Stimulated activated CD8-positive, alpha-beta memory T cell treated with anti-CD3 and anti-CD28 coated beads, Interleukin-7, amount 100 ng/mL, for 1 hour (primary cell): Measurements from ENCODE around the gene RBM5.

ENCODE experiments used
- DNase-seq, 2 donors: peaks; one replicate each; pipeline ENCODE4 v3.0.0-alpha.2; 2020; ENCODE audit warnings: low read depth in 2 of 2

Gene RBM5

DNA sequence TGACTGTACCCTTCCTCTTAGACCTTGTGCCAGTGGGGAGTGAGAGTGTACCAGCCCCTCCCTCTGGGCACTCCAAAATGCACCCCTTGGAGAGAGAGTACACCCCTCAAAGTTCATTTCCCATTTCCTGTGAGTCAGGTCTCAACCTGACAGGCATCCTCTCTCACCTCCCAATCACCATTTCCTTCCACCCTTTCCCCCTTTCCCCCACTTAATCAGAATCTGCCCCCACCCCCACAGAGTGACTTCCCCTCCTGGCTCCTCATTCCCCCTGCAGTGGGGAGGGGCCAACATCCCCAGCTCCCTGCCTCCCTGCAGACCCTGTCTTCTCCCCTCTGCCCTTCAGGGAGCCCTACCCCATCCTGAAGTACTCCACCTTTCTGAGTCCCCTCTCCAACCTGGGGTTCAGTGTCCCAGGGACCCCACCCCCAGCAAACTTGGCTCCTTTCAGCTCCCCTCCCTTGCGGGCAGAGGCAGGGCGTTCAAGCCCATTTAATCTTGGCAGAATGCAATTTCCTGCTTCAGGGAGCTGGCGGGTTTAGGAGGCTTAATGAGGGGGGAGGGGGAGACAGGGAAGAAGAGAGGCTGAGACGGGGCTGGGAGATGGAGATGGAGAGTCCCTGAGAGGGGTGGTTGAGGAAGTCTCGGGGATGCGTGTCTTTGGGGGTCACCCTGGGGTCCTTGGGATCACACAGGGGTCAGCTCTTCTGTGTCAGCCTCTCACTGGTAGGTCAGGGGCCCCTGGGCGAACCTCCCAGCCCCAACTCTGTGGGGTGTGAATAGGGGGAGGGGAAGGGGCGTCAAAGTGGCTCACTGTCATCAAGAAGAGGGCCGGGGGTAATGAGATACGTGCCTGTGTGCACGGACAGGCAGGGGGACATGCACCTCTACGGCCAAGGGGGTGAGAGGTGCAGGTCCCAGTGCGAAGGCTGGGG, 49.8 kb downstream of the RBM5 start:
- no peak for DNase-seq

DNA sequence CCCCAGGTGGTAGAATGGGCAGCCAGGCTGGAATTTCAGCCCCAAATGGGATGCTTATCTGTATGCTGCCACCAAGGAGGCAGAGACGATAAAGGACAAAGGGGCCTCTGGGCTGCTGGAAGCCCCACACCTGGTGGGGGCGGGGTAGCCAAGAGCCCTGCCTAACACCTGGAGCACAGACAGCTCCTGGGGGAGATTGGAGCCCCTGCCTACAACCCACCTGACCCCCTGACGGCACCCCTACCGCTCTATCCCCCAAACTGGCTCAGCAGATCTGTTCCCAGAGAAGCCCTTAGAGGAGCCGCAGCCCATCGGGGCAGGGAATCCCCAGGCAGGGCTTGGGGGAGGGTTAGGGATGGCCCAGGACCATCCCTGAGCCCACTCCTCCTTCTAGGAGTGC, 50.6 kb downstream of the RBM5 start:
- no peak for DNase-seq

DNA sequence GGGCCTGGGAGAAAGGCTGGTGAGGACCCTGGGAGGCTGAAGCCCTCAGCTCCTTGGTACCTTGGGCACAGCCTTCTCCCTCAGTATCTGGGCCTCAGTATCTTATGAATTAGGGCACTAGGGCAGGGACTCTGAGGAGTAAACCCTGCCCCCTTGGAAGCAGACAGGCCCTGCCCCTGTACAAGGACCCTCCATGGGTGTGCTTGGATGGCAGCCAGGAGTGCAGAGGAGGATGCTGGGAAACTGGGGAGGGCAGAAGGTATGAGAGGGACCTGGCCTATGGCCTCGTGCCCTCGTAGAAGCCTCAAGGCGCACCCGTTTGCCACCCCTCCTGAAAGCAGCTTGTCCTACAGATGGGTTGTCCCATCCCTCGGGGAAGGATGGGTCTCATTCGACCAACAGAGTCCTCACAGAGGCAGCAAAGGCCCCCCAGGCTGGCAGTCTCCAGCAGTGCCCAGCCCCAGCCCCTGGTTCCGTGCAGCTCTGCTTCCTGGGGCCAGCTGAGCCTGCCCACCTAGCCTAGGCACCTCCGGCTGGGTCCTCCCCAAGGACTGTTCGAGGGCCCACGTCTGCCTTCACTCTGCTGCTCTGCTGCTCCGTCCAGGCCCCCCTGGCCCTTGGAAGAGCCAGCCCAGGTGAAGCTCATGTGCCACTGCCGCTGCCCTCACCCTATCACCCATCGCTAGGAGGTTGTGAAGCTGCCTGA, 51.2 kb downstream of the RBM5 start:
- DNase-seq: no peak

DNA sequence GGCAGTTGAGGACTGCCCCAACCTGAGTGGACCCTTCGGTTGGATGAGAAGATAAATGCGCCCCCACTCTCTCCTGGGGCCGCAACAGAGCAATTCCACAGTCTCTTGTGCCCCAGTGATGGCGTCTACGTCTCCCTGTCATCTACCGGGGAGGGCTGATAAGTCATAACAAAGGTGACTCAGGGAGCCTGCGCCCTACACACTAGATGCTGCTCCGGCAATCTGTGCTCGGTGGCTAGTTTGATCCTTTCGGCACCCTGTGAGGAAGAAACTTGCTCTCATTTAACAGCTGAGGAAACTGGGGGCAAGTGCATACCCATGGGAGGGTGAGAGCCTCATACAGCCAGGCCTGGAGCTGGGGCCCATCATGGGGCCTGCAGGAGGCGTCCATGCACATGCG, 52.3 kb downstream of the RBM5 start:
- DNase-seq: no peak

DNA sequence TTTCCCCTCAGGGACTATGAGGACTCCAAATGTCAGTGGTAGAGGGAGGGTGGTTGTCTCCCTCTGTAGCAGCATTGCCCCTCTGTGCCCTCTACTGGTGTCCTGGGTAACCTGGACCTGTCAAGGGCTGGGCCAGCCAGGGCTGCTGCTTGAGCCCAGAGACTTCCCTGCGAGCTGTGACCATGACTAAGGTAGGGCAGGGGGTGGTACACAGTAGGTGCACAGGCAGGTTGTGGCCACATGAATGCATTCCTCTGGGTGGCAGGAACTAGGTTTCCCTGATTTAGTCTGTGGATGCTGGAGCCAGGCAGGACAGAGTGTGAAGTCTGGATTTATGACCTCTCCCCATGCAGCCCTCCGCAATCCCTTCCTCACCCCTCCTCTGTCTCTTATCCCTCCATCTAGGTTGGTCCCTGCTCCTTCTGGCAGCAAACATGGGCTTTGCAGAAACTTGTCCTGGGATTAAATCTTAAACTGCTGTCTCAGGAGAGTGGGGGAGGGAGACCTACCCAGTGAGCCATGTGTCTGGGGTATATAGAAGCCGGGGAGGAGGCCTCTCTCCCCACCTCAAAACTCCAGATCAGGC, 57.7 kb downstream of the RBM5 start:
- DNase-seq: no peak

DNA sequence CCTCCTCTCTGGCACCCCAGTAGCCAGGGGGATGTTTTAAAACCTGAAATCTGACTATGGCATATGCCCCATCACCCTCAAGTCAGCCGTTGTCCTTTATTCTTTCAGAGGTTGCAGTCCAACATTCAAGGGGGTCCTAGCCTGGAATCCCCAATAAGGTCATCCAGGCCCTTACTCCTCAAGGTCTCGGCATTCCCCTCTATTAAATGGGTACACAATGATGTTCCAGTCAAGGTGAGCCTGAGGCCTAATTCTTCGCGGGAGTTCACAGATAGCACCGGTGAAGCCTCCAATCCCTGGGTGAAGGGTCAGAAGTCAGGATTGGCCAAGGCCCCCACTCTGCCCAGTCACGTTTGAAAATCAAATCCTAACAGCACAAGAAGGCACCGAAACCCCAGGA, 58.3 kb downstream of the RBM5 start:
- DNase-seq: no peak

DNA sequence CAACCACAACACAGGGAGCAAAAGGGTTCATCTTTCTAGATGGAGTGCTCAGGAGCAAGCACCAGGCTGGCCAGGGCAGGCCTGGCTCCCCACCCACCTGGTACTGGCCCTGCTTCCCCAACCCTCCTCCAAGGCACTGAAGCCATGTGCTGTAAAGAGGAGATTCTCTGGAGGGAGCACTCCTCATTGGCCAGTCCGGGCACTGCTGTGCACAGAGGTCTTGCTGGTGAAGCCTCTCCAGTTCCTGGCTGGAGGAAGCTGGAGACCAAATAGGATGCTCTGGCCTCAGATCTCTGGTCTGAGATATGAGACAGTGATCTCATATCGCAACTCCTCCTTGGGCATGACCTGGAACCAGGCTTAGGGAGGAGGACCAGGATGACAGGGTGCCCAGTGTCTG, 58.7 kb downstream of the RBM5 start:
- DNase-seq: no peak

DNA sequence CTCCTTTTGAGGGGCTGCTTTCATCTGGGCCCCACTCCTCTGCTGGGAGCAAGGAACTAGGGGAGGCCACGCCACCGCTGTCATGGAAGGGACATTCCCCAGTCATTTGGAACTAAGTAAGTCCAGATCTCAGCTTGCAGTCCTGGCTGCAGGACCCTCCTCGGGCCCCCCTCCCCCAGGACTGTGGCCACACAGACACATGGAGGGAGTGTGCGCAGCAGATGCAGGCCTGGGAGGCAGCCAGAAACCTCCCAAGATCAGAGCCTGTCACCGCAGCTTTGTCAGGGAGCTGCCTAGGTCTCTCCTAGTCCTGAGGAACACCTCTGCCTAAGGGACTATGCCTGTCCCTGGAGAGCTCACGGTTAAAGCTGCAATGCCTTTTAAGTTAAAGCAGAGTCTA, 59.1 kb downstream of the RBM5 start:
- no peak for DNase-seq

DNA sequence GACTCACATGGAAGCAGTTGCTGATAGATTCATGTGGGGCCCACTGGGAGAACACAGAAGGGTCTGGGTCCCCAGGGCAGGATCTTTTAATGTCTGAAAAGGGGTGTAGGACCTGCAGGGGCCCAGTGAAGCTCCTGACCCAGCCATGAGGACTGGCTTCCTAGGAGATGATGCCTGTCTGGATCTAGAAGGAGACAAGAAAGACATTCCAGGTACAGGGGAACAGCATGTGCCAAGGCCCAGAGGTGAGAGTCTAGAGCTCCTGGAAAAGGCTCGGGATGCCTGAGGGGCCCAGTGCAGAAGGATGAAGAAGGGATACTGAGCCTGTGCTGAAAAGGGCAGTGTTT, 61.7 kb downstream of the RBM5 start:
- DNase-seq: no peak

DNA sequence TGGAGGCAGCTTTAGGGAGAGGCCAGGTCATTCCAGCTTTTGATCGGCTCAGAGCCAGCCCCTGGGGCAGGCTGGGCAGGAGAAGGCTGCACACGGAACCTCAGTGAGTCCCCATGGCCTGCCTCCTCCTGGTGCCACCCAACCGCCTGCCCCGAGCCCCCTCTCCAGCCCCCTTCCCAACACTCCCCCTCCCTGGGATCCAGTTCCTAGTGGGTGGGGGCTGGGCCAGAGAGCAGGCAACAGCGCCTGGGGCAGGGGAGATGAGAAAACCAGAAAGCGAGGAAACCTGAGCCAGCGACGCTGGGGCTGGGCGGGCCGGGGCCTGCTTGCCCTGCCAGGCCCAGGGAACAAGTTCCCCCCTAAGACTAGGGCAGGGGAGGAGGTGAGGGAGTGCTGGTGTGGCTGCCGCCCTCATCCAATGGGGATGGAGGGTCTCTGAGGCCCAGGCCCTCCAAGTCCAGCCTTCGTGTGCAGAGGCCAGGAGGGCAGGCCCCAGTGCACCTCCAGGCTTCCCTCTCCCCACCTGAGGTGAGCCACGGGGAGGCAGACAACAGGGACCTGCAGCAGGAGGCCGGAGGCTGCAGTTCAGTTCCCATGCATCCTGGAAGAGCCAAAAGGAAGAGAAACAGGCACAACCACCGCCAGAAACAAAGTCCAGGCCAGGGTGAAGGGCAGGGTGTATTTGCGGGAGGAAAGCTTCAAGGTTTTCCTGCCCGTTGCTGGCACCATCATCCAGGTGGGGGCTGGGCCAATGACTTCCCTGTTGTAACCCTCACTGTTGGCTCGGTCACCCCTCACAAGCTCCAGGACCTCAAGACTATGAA, 62.4 kb downstream of the RBM5 start:
- DNase-seq: no peak

DNA sequence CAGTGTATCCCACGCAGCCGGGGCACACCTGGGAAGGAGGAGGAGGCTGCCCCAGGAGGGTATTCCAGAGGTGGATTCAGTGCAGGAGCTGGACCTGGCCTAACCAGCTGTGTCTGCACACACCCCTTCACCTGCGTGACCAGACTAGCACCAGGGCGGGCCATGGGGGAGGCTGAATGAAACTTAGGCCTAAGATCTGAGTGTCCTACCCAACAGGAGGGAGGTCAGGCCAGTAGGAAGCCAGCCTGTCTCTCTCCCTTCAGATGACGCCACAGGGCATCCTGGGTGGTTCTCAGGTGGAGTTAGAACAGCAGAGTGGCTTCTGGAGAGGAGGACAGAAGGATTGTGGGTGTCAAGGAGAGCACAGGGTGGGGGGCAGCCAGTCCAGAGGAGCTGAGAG, 63.0 kb downstream of the RBM5 start:
- no peak for DNase-seq

DNA sequence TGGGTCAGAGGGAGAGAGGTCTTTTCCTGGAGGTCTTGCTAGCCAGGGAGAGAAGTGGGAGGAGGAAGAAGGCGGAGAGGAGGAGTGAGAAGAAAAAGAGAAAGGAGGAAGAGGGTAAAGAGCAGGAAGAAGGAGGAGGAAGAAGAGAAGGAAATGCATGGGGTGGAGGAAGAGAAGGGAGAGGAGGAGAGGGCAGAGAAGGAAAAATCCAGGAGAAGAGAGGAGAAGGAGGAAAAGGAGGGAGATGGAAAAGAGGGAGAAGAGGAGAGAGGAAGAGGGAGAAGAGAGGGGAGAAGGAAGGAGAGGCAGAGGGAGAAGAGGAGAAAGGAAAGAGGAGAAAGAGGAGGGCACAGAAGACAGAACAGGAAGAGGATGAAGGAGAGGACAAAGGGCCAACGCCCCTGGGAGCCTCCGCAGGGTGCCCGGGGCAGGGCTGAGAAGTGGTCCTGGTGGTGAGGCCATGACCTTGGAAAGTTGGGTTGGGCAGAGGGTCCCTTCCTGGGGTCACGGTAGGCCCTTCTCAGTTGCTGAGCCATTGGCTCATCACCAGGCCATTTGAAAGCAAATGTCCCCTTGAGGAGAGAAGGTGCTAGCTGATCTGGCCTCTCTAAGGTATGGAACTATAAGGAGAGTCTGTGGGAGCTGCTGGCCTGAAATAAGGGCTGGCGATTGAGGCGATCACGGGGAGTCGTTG, 65.2 kb downstream of the RBM5 start:
- DNase-seq: no peak

DNA sequence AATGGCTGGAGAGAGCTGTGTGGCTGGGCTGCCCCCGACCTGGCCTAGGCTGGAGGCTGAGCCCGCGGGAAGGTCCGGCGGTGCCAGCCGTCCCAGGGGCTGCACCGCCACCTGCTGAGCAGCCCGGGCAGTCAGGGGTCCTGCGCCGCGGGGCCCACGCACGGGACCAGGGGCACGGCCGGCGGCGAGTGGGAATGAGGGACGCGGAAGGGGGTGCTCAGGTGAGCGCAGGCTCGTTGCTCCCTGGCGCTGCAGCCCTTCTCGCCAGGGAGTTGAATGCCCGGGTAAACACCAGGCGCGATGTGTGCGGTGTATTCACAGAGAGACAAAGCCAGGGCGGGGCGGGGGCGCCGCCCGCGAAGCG, 65.7 kb downstream of the RBM5 start:
- DNase-seq: no peak

DNA sequence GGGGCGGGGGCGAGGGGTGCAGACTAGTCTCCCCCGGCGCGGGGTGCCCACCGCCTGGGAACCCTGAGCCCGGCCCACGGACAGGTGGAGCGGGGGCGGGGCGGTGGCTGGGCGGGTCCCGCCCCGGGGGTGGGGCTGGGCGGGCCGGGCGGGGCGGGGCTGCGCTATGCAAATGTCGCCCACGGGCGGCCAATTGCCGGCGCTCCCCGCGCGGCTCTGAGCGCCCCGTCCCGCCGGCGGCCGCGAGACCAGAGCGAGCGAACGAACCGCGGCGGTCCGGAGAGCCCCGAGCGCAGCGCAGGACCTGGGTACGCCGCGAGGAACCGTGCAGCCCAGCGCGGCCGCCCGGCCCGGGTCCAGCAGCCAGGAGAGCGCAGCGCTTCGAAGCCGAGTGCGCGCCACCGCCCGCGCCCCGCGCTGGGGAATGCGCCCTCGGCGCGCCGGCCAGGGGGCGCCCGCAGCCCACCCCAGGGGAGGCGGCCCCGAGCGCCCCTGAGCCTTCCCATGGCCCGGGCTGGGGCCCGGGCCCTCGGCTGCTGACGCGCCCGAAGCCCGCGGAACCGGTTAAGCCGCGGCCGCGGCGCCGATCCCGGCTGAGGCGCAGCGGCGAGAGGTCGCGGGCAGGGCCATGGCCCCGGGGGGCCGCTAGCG, 66.2 kb downstream of the RBM5 start, which contains the start of gene SEMA3F:
Gene SEMA3F (plus strand): TSS at position 485 of the 651 bp plus-strand sequence. CDS start 4,299 bp downstream, outside the sequence.
- DNase-seq: peak; percentile 12 to 29

DNA sequence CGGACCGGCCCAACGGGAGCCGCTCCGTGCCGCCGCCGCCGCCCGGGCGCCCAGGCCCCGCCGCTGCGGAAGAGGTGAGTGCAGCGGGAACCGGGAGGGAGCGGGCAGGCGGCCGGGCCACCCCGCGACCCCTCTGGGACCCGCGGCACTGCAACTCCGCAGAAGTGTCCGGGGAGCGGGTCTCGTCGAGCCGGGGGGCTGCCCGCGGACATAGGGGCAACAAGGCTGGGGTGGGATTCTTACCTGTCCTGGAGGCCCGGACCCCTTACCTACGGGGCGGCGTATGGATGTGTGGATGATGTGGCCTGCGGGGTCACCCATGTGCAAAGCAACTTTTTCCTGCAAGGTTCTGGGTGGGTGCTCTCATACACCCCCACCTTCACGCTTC, 66.8 kb downstream of the RBM5 start:
- no peak for DNase-seq

DNA sequence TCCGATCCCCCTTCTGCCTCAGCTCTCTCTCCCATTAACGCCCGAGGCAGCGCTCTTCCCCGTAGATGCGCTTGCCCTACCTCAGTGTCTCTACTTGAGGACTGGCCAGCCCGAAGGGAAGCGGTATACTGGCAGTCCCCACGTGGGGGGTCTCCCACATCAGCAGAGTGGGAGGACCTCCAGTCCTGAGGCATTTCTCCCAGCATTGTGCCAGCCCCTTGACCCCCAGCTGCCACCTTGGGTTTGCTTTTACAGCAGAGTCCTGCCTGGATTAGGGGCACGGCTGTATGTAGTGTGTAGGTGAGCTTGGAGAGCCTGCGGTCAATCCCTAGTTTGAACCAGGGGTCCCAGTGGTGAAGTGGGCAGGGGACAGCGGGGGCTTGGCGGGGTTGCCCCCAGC, 67.2 kb downstream of the RBM5 start:
- no peak for DNase-seq

DNA sequence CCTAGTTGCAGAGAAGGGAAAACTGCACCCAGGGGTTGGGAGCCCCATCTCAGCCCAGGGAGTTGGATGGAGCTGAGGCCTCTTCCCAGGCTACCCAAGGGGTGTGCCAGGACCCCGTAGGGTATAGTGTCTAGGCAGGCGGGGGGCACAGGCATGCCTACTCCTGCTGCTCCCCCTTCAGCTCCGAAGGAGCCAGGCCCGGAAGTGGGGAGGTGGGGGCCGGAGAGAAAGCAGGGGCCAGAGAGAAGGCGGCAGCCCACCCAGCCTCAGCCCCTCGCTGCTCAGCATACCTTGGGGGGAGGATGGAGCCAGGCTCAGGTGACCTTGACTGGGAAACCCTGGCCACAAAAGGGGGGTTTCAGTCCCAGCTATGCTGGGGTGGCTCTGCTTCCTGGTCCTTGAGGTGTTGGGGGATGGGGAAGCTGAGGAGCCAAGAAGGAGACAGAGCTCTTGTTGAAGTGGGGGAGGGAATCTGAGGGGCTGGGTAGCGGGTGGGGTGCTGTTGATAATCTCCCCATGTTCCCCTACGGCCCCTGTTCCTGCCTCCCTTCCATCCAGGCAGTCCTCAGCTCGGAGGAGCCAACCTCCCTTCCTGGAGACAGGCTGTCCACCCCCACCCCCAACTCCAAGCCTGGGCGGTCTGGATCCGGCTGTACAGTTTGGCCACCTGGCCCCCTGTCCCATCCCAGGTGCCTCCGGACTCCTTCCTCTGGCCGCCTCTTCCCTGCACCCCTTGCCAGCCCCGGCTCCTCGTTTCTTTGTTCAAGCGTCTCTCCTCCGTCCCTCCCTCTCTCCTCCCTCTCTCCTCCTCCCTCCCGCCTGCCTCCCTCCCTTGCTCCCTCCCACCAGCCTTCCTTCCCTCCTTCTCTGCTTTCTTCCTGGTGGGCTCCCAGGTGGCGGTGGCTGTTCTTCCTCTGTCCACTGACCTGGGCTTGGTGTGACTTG, 68.1 kb downstream of the RBM5 start:
- DNase-seq: no peak

DNA sequence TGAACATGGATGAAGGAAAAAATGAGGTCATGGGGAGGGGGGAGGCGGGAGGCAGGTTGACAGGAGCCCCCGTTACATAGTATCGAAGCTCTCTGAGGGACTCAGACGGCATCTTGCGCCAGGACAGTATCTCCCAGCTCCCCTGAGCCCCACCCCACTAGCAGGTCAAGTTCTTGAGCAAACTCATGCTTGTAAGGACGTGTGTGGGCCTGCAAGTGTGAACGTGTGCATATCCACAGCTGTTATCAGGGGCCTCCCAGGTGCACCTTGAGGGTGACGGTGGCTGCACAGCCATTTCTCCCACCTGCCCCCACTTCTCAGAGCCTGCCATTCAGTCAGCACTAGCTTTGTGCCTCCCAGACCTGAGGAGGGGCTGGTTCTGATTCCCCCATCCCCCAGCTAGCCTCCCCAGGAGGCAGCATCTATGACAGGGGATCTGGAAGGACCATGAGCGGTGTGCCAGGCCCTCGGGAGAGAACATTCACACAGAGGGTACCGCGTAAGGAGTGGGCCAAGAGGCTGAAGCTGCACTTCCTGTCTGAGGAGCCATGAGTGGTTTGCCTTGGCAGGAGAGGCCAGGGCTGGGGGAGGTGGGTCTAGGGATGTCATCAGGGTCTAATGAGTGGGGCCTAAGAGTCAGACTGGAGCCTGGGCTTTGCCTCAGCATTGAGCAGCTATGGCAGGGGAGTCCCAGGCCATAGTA, 69.3 kb downstream of the RBM5 start:
- DNase-seq: no peak

DNA sequence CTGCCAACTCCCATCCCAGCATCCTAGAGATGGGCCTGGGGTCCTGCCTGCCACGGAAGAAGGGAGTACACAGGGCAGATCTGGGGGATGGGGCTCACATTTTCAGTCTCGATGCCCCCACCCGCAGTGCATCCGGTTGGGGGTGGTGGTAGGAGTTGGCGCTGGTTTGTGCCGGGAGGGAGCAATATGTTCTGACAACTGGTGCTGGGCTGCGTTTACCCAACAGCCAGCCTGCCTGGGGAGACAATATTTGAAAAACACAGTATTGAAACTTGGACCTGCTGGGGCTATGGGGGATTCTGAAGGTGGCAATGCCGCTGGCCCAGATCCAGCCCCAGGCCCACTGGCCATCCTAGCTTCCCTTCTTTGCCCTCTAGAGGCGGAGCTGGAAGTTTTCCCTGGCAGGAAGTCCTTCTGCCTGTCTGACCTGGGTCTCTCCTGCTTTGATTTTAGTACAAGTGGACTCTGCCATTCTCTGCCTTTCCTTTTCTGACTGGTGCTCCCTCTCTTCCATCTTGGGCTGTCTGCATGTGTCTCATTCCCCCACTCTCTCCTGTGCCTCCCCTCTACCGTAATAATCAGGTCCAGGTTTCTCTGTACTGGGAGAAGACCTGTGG, 69.9 kb downstream of the RBM5 start:
- no peak for DNase-seq
